Kidney (tissue), 14 donors: ENCODE data around the gene CR1L. TPM values are rescaled to one million over a fixed set of nuclear protein-coding genes. Genes with fewer than 3 reads are reported as not detected.
A peak's percentile ranks its signal among the peaks of the same experiment; 100 is the strongest.
"Not testable (repeated sequence)": the region's sequence is repeated elsewhere in the genome, so short reads cannot be mapped to it uniquely, and the experiment has no call there.

ENCODE experiments used
- DNase-seq, 5 donors: peaks; one replicate each; pipeline ENCODE4 v3.0.0-alpha.2; 2013 to 2020
- FAIRE-seq: peaks from 2 replicates; lab custom pipeline; 2012; peaks lifted over from hg19 to GRCh38; lab: Jason Lieb, UNC
- H3K27ac ChIP-seq, 2 donors: one replicate each; pipeline ENCODE4 v1.7.0; 2013; ENCODE audit warnings: low read depth in 2 of 2, low read length in 2 of 2, inconsistent platforms in 1 of 2
- H3K27me3 ChIP-seq: one replicate; pipeline ENCODE4 v1.7.1; 2013; ENCODE audit warnings: low read length, inconsistent platforms; ENCODE audit not compliant: control insufficient read depth, insufficient read depth
- H3K36me3 ChIP-seq, 3 donors: one replicate each; pipeline versions ENCODE4 v1.7.0 to v1.7.1; 2013; ENCODE audit warnings: low read length in 3 of 3, control low read depth in 1 of 3, inconsistent platforms in 1 of 3; ENCODE audit not compliant: insufficient read depth in 3 of 3, control insufficient read depth in 2 of 3
- H3K4me1 ChIP-seq, 3 donors: one replicate each; pipeline versions ENCODE4 v1.7.0 to v1.7.1; 2013; ENCODE audit warnings: low read length in 3 of 3, inconsistent platforms in 1 of 3, low read depth in 1 of 3; ENCODE audit not compliant: control insufficient read depth in 2 of 3, insufficient read depth in 2 of 3
- H3K4me3 ChIP-seq, 3 donors: one replicate each; pipeline versions ENCODE4 v1.7.0 to v1.8.1; 2013; ENCODE audit warnings: low read length in 3 of 3, control low read depth in 1 of 3, inconsistent platforms in 1 of 3
- H3K9ac ChIP-seq, 3 donors: one replicate each; pipeline versions ENCODE4 v1.7.0 to v1.7.1; 2013; ENCODE audit warnings: low read length in 3 of 3, control low read depth in 1 of 3, inconsistent platforms in 1 of 3
- H3K9me3 ChIP-seq, 3 donors: one replicate each; pipeline versions ENCODE4 v1.7.0 to v1.7.1; 2013; ENCODE audit warnings: low read length in 3 of 3, control low read depth in 1 of 3, inconsistent platforms in 1 of 3; ENCODE audit not compliant: control insufficient read depth in 2 of 3, insufficient read depth in 1 of 3
- intact Hi-C: fragments of 100-400 bp; cut with DNase I; formaldehyde crosslinking; loops from one replicate; pipeline ENCODE4 v1.11.1; 2022
- polyA plus RNA-seq: library from polyadenylated mRNA; stranded (reverse); fragments of 350-450 nt; fragmentation: Illumina TruSeq; extraction: RNeasy Lipid Tissue Mini Kit (QIAGEN cat#74804); gene quantifications from one replicate; pipeline ENCODE4 v1.2.3, GENCODE V29; 2014; ENCODE audit warnings: low read depth, low replicate concordance; ENCODE audit not compliant: insufficient read depth
- total RNA-seq: library from RNA; stranded (reverse); fragmentation: NEBNext Ultra II Directional; extraction: Animal tissue kit (Norgen Biotek cat#: 25700); gene quantifications from one replicate; pipeline ENCODE4 v1.2.1, GENCODE V29; 2021
- TF ChIP-seq, protein P1 (sequence below): IDR thresholded peaks from 3 replicates; pipeline ENCODE4 v1.5.1; 2012; ENCODE audit warnings: mild to moderate bottlenecking, moderate library complexity, borderline replicate concordance; ENCODE audit not compliant: insufficient read depth; ENCODE audit errors: extremely low read depth
- donor health status: control.
- donor health status: control.
- donor health status: control.
- donor health status: control.
- donor health status: control.
- donor health status: DM: yes; HTN: yes; CAD: no.
- donor health status: Normal renal cell carcinoma (clear cell type).

Gene CR1L
- total and polyA plus RNA-seq, 2 donors from 2014 or later: 0.44 to 1.4 TPM

DNA sequence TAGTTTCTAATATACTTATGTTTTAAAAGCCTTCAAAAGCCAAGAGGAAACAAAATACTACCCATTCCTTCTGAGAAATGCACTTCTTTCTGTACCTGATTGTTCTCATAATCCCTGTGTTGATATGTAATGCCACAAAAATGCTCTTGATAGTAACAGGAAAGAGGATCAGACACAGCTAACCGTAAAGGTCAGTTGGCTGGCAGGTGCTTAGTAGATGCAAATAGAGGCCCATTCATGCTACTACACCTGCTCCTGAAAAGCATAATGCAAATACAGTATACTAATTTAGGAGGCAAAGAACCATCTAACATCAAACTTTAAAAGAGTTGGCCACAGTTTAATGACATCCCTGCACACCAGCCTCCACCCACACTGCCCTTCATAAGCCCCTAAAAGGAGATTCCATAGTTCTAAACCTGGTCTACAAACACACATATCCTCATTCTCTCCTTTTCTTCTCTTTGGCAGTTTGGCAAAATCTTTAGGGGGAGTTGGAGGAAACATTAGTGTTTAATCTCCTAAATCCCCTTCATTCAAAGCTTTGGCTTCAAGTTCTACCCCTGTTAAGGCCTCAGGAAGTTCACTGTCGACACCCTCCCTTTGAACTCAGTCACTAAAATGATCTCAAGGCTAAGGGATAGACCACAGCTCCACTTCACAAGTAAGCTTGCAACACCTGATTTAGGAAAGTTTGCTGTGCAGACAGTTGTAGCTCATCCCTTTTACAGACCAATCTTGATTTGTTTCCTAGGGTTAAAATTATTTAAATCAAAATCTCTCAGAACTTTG, 104.0 kb downstream of the CR1L start:
- intact Hi-C loops: no loop called here
- Histone ChIP-seq H3K36me3 (no peaks in the 10 kb centered on the region), H3K9ac (no peak overlapping the region), H3K27ac (no peak overlapping the region), H3K27me3 (no peaks in the 10 kb centered on the region), H3K4me1 (peaks cover 0 to 6% (median 3%) of the 10 kb centered on the region in 3 donors), H3K9me3 (no peaks in the 10 kb centered on the region), H3K4me3 (no peak overlapping the region)
- TF ChIP-seq, protein P1, sequence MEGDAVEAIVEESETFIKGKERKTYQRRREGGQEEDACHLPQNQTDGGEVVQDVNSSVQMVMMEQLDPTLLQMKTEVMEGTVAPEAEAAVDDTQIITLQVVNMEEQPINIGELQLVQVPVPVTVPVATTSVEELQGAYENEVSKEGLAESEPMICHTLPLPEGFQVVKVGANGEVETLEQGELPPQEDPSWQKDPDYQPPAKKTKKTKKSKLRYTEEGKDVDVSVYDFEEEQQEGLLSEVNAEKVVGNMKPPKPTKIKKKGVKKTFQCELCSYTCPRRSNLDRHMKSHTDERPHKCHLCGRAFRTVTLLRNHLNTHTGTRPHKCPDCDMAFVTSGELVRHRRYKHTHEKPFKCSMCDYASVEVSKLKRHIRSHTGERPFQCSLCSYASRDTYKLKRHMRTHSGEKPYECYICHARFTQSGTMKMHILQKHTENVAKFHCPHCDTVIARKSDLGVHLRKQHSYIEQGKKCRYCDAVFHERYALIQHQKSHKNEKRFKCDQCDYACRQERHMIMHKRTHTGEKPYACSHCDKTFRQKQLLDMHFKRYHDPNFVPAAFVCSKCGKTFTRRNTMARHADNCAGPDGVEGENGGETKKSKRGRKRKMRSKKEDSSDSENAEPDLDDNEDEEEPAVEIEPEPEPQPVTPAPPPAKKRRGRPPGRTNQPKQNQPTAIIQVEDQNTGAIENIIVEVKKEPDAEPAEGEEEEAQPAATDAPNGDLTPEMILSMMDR: no peak
- DNase-seq (no peak), FAIRE-seq (no peak)

DNA sequence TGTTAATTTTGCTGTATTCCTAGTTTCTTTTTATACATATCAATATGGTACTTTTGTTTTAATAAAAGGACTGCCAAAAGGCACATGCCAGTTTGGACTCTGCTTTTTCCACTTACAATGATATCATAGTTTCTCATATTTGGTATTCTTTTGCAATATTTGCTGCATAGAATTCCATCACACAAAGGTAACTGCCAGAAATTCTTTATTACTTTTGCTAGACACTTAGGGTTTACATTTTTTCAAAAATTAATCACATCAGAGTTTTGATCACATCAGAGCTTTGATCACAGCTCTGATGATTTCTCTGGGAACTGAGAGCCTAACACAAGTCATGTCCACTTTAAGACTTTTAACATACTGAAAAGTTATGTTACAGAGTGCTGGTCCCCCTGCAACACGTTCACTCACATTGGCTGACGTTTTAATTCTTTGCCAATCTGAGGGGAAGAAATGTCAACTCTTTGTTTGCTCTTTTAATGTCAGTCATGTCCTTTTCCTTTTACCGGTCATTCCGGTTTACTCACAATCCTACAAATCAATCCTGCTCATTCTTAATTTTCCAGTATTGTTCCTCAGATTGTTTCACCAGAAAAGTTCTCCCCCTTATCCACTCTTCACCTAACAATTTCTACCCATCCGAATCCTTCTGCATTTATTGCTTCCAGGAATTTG, 105.8 kb downstream of the CR1L start:
- FAIRE-seq (no peak), DNase-seq (peak in 2 of 5 donors; percentile 34 to 39)
- Histone ChIP-seq H3K4me3 (peak overlapping the region; percentile 38 to 91 (median 41)), H3K9me3 (no peaks in the 10 kb centered on the region), H3K36me3 (no peaks in the 10 kb centered on the region), H3K27ac (peak overlapping the region; percentile 61 to 88), H3K9ac (peak overlapping the region in 1 of 3 donors; percentile 83), H3K4me1 (peaks cover 3 to 14% (median 9%) of the 10 kb centered on the region in 3 donors), H3K27me3 (no peaks in the 10 kb centered on the region)
- intact Hi-C loops: no loop called here
- TF ChIP-seq, protein P1: no peak

DNA sequence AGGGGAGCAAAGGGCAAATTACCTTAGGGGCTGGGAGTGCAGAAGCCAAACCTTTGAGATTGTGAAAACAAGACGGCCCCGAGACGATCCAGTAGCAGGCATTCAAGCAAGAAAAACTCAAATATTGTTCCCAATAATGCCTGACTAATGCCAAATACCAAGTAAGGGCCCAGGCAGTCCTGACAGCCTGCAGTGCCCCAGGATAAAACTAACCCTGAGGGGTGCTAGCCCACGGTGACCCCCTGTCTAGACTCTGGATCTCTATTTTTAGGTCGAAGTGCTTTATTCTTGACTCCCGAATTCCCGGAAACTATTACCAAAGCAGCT, 106.5 kb downstream of the CR1L start:
- H3K9me3 ChIP-seq, FAIRE-seq, intact Hi-C loops, H3K27me3 ChIP-seq, H3K36me3 ChIP-seq: not testable (repeated sequence)
- H3K4me1 ChIP-seq: peaks cover 3 to 19% (median 13%) of the 10 kb centered on the region in 3 donors
- peak overlapping the region; percentile 41 to 91 (median 56) for H3K4me3 ChIP-seq
- peak overlapping the region; percentile 61 to 88 for H3K27ac ChIP-seq
- H3K9ac ChIP-seq: peak overlapping the region in 2 of 3 donors; percentile 48 to 83
- peak in 2 of 5 donors; percentile 19 to 25 for DNase-seq
